Liver (tissue), 9 donors: ENCODE data around the gene ZNF496. TPM values are rescaled to one million over a fixed set of nuclear protein-coding genes. Genes with fewer than 3 reads are reported as not detected.

Source experiments
- DNase-seq: peaks from one replicate; pipeline ENCODE4 v3.0.0-alpha.2; 2017; ENCODE audit warnings: low spot score
- H3K27ac ChIP-seq, 2 donors: one replicate each; pipeline ENCODE4 v1.7.0; 2013; ENCODE audit warnings: inconsistent platforms in 2 of 2, low read length in 2 of 2, control low read depth in 1 of 2, low read depth in 1 of 2, mild to moderate bottlenecking in 1 of 2
- H3K27me3 ChIP-seq, 4 donors: one replicate each; pipeline versions ENCODE4 v1.6.1 to v1.7.0; 2013; ENCODE audit warnings: low read length in 3 of 4, inconsistent platforms in 1 of 4, mild to moderate bottlenecking in 1 of 4, moderate library complexity in 1 of 4; ENCODE audit not compliant: control insufficient read depth in 4 of 4, insufficient read depth in 4 of 4
- H3K36me3 ChIP-seq, 4 donors: one replicate each; pipeline versions ENCODE4 v1.6.1 to v1.7.0; 2013; ENCODE audit warnings: low read length in 3 of 4, mild to moderate bottlenecking in 3 of 4, low read depth in 1 of 4, moderate library complexity in 1 of 4; ENCODE audit not compliant: control insufficient read depth in 4 of 4, insufficient read depth in 3 of 4
- H3K4me1 ChIP-seq, 4 donors: one replicate each; pipeline versions ENCODE4 v1.6.1 to v1.7.0; 2013; ENCODE audit warnings: low read length in 3 of 4, mild to moderate bottlenecking in 3 of 4, moderate library complexity in 1 of 4; ENCODE audit not compliant: control insufficient read depth in 4 of 4, insufficient read depth in 4 of 4
- H3K4me3 ChIP-seq, 3 donors: one replicate each; pipeline versions ENCODE4 v1.6.1 to v1.7.0; 2013; ENCODE audit warnings: low read length in 3 of 3, control low read depth in 1 of 3, low read depth in 1 of 3, mild to moderate bottlenecking in 1 of 3
- H3K9ac ChIP-seq, 2 donors: one replicate each; pipeline ENCODE4 v1.7.0; 2013; ENCODE audit warnings: low read length in 2 of 2, mild to moderate bottlenecking in 2 of 2, moderate library complexity in 2 of 2, control low read depth in 1 of 2, low read depth in 1 of 2
- H3K9me3 ChIP-seq, 4 donors: one replicate each; pipeline versions ENCODE4 v1.6.1 to v1.7.0; 2013; ENCODE audit warnings: low read length in 3 of 4; ENCODE audit not compliant: control insufficient read depth in 4 of 4
- ATF3 ChIP-seq: IDR thresholded peaks from 2 replicates; pipeline ENCODE4 v1.6.1; 2016; ENCODE audit warnings: antibody characterized with exemption
- CTCF ChIP-seq: fragments of 150-350 bp; IDR thresholded peaks from 2 replicates; pipeline ENCODE4 v1.5.1; 2017; ENCODE audit warnings: improper control_type of control experiment, low read depth, low read length; ENCODE audit not compliant: missing input control
- EGR1 ChIP-seq, 2 donors: IDR thresholded peaks; 2 replicates each; pipeline ENCODE4 v1.6.1; 2016 to 2018; ENCODE audit warnings: antibody characterized with exemption in 2 of 2, low read depth in 2 of 2
- FOXA1 ChIP-seq: IDR thresholded peaks from 2 replicates; pipeline ENCODE4 v1.6.1; 2016; ENCODE audit warnings: antibody characterized with exemption
- GABPA ChIP-seq, 2 donors: IDR thresholded peaks in 1 of 2; conservative IDR thresholded peaks in 1 of 2; 2 replicates each; pipeline ENCODE4 v1.6.1; 2016; ENCODE audit warnings: antibody characterized with exemption in 2 of 2, mild to moderate bottlenecking in 1 of 2, moderate library complexity in 1 of 2
- HNF4A ChIP-seq, 2 donors: conservative IDR thresholded peaks; 2 replicates each; pipeline ENCODE4 v1.6.1; 2016; ENCODE audit warnings: antibody characterized with exemption in 2 of 2, mild to moderate bottlenecking in 2 of 2
- JUND ChIP-seq, 2 donors: IDR thresholded peaks; 2 replicates each; pipeline ENCODE4 v1.6.1; 2016; ENCODE audit warnings: antibody characterized with exemption in 2 of 2
- NR2F2 ChIP-seq: IDR thresholded peaks from 2 replicates; pipeline ENCODE4 v1.6.1; 2016; ENCODE audit warnings: antibody characterized with exemption
- RAD21 ChIP-seq, 2 donors: IDR thresholded peaks; 2 replicates each; pipeline ENCODE4 v1.6.1; 2016; ENCODE audit warnings: antibody characterized with exemption in 2 of 2, mild to moderate bottlenecking in 2 of 2
- REST ChIP-seq: IDR thresholded peaks from 2 replicates; pipeline ENCODE4 v1.6.1; 2016; ENCODE audit warnings: antibody characterized with exemption, mild to moderate bottlenecking
- RXRA ChIP-seq, 2 donors: IDR thresholded peaks; 2 replicates each; pipeline ENCODE4 v1.6.1; 2017 to 2018; ENCODE audit warnings: antibody characterized with exemption in 2 of 2, mild to moderate bottlenecking in 1 of 2
- SP1 ChIP-seq: IDR thresholded peaks from 2 replicates; pipeline ENCODE4 v1.6.1; 2018; ENCODE audit warnings: antibody characterized with exemption, mild to moderate bottlenecking
- TAF1 ChIP-seq: conservative IDR thresholded peaks from 2 replicates; pipeline ENCODE4 v1.6.1; 2016; ENCODE audit warnings: antibody characterized with exemption, mild to moderate bottlenecking
- YY1 ChIP-seq: IDR thresholded peaks from 2 replicates; pipeline ENCODE4 v1.6.1; 2016; ENCODE audit warnings: antibody characterized with exemption, mild to moderate bottlenecking
- ZBTB33 ChIP-seq: IDR thresholded peaks from 2 replicates; pipeline ENCODE4 v1.6.1; 2016; ENCODE audit warnings: antibody characterized with exemption
- WGBS: extraction: QIAGEN DNeasy Blood & Tissue Kit; methylation state at CpG from one replicate; pipeline ENCODE4 v1.1.7; 2013; 5-methylcytosine and 5-hydroxymethylcytosine counted together
- polyA plus RNA-seq, 2 donors: library from polyadenylated mRNA; stranded (reverse) in 1 of 2; unstranded in 1 of 2; fragments of 200-250 nt in 1 of 2; fragments of >200 nt in 1 of 2; fragmentation: Nextera tagmentation in 1 of 2; extraction: Ambion mirVana in 1 of 2; gene quantifications; one replicate each; pipeline versions ENCODE4 v1.2.1 to v1.2.3, GENCODE V29; 2013 to 2015
- total RNA-seq, 2 donors: library from RNA; depleted of rRNA; stranded (reverse); fragments of >200 nt; gene quantifications; one replicate each; pipeline ENCODE4 v1.2.3, GENCODE V29; 2014
- donor health status: healthy.
- donor health status: healthy.
- donor health status: healthy.
- donor health status: healthy.
- donor health status: healthy.

Gene ZNF496
- total and polyA plus RNA-seq, 4 donors, result 0.93 to 7.5 (median 4.7) TPM

GRCh38 chr1:247370786-247371732, 39.4 kb upstream of the ZNF496 start:
- Histone ChIP-seq H3K4me1 (peaks cover 0 to 4% (median under 1%) of the 10 kb centered on the region in 4 donors), H3K27me3 (no peaks in the 10 kb centered on the region), H3K36me3 (no peaks in the 10 kb centered on the region), H3K9ac (no peak overlapping the region), H3K27ac (no peak overlapping the region), H3K4me3 (no peak overlapping the region), H3K9me3 (peaks cover 0 to 3% (median 1%) of the 10 kb centered on the region in 4 donors)
- DNase-seq, result no peak
- 69% methylated on average over 16 of the region's 16 CpGs for WGBS
- no peak for TF ChIP-seq YY1
- TF ChIP-seq ATF3, result no peak
- TF ChIP-seq CTCF, result no peak
- no peak for TF ChIP-seq RAD21 (IDR thresholded peaks at IDR 0.05)
- TF ChIP-seq ZBTB33, result no peak
- TF ChIP-seq TAF1, result no peak
- no peak for TF ChIP-seq REST
- no peak for TF ChIP-seq FOXA1
- no peak for TF ChIP-seq HNF4A (conservative IDR thresholded peaks at IDR 0.05)
- no peak for TF ChIP-seq JUND (IDR thresholded peaks at IDR 0.05)
- no peak for TF ChIP-seq RXRA (IDR thresholded peaks at IDR 0.05)
- no peak for TF ChIP-seq EGR1 (IDR thresholded peaks at IDR 0.05; ENCODE audit: low read depth in 2 of 2)
- TF ChIP-seq GABPA (IDR thresholded peaks at IDR 0.05 in 1 of 2, conservative IDR thresholded peaks at IDR 0.05 in 1 of 2), result no peak
- no peak for TF ChIP-seq SP1
- TF ChIP-seq NR2F2, result no peak
